Measurements from ENCODE around the gene MYO16.

MYO16 gene

GRCh38 chr13:109126891-109127641 lies 497.7 kb downstream of the MYO16 start:
- DNase-seq (ENCODE audit: low spot score), result no peak

GRCh38 chr13:109128121-109128520 lies 498.7 kb downstream of the MYO16 start:
- DNase-seq (ENCODE audit: low spot score), result no peak

GRCh38 chr13:109130093-109130835 lies 500.9 kb downstream of the MYO16 start:
- no peak for DNase-seq (ENCODE audit: low spot score)

GRCh38 chr13:109131698-109132257 lies 502.4 kb downstream of the MYO16 start:
- no peak for DNase-seq (ENCODE audit: low spot score)

- no peak for DNase-seq (ENCODE audit: low spot score)
Observed at GRCh38 chr13:109135018-109135417, 505.6 kb downstream of the MYO16 start.

- no peak for DNase-seq (ENCODE audit: low spot score)
Observed at GRCh38 chr13:109136873-109137272, 507.5 kb downstream of the MYO16 start.

GRCh38 chr13:109139346-109139745 lies 509.9 kb downstream of the MYO16 start:
- no peak for DNase-seq (ENCODE audit: low spot score)

- DNase-seq (ENCODE audit: low spot score), result no peak
Observed at GRCh38 chr13:109140054-109140453, 510.6 kb downstream of the MYO16 start.

- no peak for DNase-seq (ENCODE audit: low spot score)
Observed at GRCh38 chr13:109140479-109141349, 511.3 kb downstream of the MYO16 start.

GRCh38 chr13:109141706-109142105 lies 512.3 kb downstream of the MYO16 start:
- no peak for DNase-seq (ENCODE audit: low spot score)

GRCh38 chr13:109144693-109145437 lies 515.5 kb downstream of the MYO16 start:
- no peak for DNase-seq (ENCODE audit: low spot score)

- DNase-seq (ENCODE audit: low spot score), result peak; percentile 58
Observed at GRCh38 chr13:109145631-109146030, 516.2 kb downstream of the MYO16 start.

- DNase-seq (ENCODE audit: low spot score), result no peak
Observed at GRCh38 chr13:109146393-109146792, 517.0 kb downstream of the MYO16 start.

GRCh38 chr13:109146912-109147647 lies 517.7 kb downstream of the MYO16 start:
- no peak for DNase-seq (ENCODE audit: low spot score)

GRCh38 chr13:109148243-109148642 lies 518.8 kb downstream of the MYO16 start:
- no peak for DNase-seq (ENCODE audit: low spot score)

- DNase-seq (ENCODE audit: low spot score), result no peak
Observed at GRCh38 chr13:109150696-109151095, 521.3 kb downstream of the MYO16 start.

- DNase-seq (ENCODE audit: low spot score), result no peak
Observed at GRCh38 chr13:109151255-109151654, 521.8 kb downstream of the MYO16 start.

GRCh38 chr13:109151696-109152095 lies 522.3 kb downstream of the MYO16 start:
- no peak for DNase-seq (ENCODE audit: low spot score)

GRCh38 chr13:109152311-109152820 lies 523.0 kb downstream of the MYO16 start:
- DNase-seq (ENCODE audit: low spot score), result no peak

GRCh38 chr13:109152941-109153340 lies 523.5 kb downstream of the MYO16 start:
- DNase-seq (ENCODE audit: low spot score), result no peak

- DNase-seq (ENCODE audit: low spot score), result no peak
Observed at GRCh38 chr13:109154146-109154545, 524.7 kb downstream of the MYO16 start.
